Activated CD8-positive, alpha-beta T cell treated with anti-CD3 and anti-CD28 coated beads for 36 hours (primary cell): ENCODE results near the gene ZFHX3. TPM values are rescaled to one million over a fixed set of nuclear protein-coding genes. Genes with fewer than 3 reads are reported as not detected.

ENCODE experiments used
- ATAC-seq: fragments of 200-7000 bp; cut with Tn5 transposase; one replicate; pipeline ENCODE4 v1.10.0; 2021; ENCODE audit warnings: mild to moderate bottlenecking, moderate library complexity
- CTCF ChIA-PET: fragments of 350-600 bp; sonication (Branson Sonifier 250); formaldehyde crosslinking; loops from one replicate; lab custom pipeline; 2021; ENCODE audit warnings: antibody characterized with exemption; lab: Charles Lee
- POLR2A ChIA-PET: fragments of 350-600 bp; sonication (Branson Sonifier 250); formaldehyde crosslinking; loops from one replicate; lab custom pipeline; 2021; ENCODE audit warnings: antibody characterized with exemption; lab: Charles Lee
- DNase-seq: peaks from one replicate; pipeline ENCODE4 v3.0.0-alpha.2; 2020
- H3K27ac Mint-ChIP-seq: one replicate; pipeline ENCODE4 v1.8.0; 2021; ENCODE audit warnings: mild to moderate bottlenecking, mixed read lengths
- H3K27me3 Mint-ChIP-seq: one replicate; pipeline ENCODE4 v1.8.0; 2021; ENCODE audit warnings: mixed read lengths
- H3K36me3 Mint-ChIP-seq: one replicate; pipeline ENCODE4 v1.8.0; 2021; ENCODE audit warnings: low read depth, mixed read lengths
- H3K4me1 Mint-ChIP-seq: one replicate; pipeline ENCODE4 v1.8.0; 2021; ENCODE audit warnings: low read depth, mixed read lengths
- H3K4me3 Mint-ChIP-seq: one replicate; pipeline ENCODE4 v1.8.0; 2021; ENCODE audit warnings: mild to moderate bottlenecking, moderate library complexity, mixed read lengths
- H3K9me3 Mint-ChIP-seq: one replicate; pipeline ENCODE4 v1.8.0; 2021; ENCODE audit warnings: mixed read lengths
- intact Hi-C: fragments of 100-400 bp; cut with micrococcal nuclease; formaldehyde crosslinking; loops from one replicate; pipeline ENCODE4 v1.10.0; 2022
- total RNA-seq, 2 experiments: library from RNA; stranded (reverse); gene quantifications; one replicate each; pipeline ENCODE4 v1.2.3, GENCODE V29; 2021
- TF ChIP-seq, protein P1 (sequence below): fragments of 200-600 bp; IDR thresholded peaks from one replicate; pipeline ENCODE4 v1.8.0; 2022; ENCODE audit warnings: antibody characterized with exemption, mild to moderate bottlenecking

Gene ZFHX3
- total RNA-seq, 2 experiments from 2014 or later: 0.16 to 0.25 TPM

DNA sequence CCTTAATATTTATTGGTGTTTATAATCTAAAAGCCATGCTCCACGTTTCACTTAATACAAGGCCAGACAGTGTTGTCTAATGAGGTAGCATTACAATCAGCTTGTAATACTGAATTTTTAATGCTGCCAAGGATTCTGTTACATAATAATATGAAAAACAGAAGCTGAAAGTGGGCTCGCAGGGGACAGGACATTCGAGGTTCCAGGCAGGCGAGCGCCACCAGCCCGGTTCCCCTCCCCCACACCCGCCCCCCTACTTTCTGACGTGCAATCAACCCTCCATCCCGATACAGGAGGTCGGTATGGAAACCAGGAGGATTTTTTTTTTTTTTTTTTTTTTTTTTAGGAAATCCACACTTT is 6.2 kb upstream of the ZFHX3 start:
- intact Hi-C loops: no loop called here

DNA sequence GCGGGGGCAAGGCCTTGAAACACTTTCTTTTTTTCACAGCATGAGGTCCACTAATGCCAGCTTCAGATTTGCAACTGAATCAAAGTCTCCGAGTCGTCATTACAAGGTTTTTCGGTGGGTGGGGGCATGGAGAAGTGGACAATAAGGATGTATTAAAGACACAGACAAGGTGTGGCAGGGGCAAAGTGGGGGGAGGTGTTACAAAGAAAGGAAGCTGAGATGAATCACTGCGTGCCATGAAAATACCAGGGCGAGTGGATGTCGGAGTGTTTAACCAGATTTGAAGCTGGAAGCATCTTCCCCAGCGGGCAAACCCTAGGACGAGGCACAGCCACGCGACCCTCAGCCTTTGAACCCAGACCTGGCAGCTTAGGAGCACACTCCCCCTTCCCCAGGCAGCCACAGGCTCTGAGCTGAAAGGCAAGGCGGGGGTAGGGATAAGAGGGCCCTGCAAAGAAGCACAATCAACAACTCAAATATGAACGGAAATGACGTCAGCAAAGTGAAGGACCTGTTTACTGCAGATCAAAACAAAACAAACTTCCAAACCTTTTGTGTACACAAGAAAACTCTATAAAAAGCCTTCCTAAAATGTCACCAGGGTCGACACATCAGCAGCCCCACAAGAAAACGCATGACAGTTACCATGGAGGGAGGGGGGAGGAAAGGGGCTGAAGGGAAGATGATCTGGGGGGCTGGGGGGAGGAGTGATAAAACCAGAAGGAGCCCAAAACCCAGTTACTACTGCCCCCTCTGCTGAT is 5.6 kb upstream of the ZFHX3 start:
- Mint-ChIP-seq H3K27ac (no peak overlapping the region), H3K4me1 (peaks cover 2% of the 10 kb centered on the region), H3K36me3 (no peaks in the 10 kb centered on the region), H3K9me3 (no peaks in the 10 kb centered on the region), H3K27me3 (peaks cover 45% of the 10 kb centered on the region), H3K4me3 (no peak overlapping the region)
- ATAC-seq (no peak), DNase-seq (no peak)
- TF ChIP-seq, protein P1, sequence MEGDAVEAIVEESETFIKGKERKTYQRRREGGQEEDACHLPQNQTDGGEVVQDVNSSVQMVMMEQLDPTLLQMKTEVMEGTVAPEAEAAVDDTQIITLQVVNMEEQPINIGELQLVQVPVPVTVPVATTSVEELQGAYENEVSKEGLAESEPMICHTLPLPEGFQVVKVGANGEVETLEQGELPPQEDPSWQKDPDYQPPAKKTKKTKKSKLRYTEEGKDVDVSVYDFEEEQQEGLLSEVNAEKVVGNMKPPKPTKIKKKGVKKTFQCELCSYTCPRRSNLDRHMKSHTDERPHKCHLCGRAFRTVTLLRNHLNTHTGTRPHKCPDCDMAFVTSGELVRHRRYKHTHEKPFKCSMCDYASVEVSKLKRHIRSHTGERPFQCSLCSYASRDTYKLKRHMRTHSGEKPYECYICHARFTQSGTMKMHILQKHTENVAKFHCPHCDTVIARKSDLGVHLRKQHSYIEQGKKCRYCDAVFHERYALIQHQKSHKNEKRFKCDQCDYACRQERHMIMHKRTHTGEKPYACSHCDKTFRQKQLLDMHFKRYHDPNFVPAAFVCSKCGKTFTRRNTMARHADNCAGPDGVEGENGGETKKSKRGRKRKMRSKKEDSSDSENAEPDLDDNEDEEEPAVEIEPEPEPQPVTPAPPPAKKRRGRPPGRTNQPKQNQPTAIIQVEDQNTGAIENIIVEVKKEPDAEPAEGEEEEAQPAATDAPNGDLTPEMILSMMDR: no peak
- ChIA-PET POLR2A (no interaction called here), CTCF (interaction anchor here (0.7 kb wide), 1 partner anchor 10 kb away, joined by 3 read pairs; no protein-coding TSS in a partner anchor)
- intact Hi-C loops: no loop called here

More for the DNA sequence above, 6.2 kb upstream of the ZFHX3 start:
- peaks cover 43% of the 10 kb centered on the region for H3K27me3 Mint-ChIP-seq
- TF ChIP-seq, protein P1: no peak
- no peaks in the 10 kb centered on the region for H3K36me3 Mint-ChIP-seq
- ChIA-PET CTCF (interaction anchor here (0.7 to 1.0 kb wide), 2 partner anchors 9 to 222 kb away, joined by 3 read pairs; no protein-coding TSS in a partner anchor), POLR2A (no interaction called here)
- no peak overlapping the region for H3K27ac Mint-ChIP-seq
- DNase-seq (no peak), ATAC-seq (no peak)
- H3K9me3 Mint-ChIP-seq: no peaks in the 10 kb centered on the region
- H3K4me1 Mint-ChIP-seq: peaks cover 6% of the 10 kb centered on the region
- H3K4me3 Mint-ChIP-seq: no peak overlapping the region

DNA sequence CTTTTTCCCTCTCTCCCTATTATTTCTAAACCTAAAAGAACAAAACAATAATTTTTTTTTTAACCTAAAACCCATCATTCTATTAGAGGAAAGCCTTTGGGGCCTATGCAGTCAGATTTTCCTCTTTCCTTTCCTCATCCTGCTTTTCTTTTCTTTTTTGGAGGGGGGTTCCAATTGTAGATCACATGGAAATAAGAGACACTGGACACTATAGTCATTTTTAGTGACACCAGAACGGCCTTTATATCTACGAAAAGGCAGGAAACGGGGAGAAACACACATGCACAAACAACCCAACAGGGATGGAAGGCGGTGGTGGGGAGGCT is 5.1 kb upstream of the ZFHX3 start:
- DNase-seq: no peak
- no peaks in the 10 kb centered on the region for H3K9me3 Mint-ChIP-seq
- CTCF ChIA-PET: no interaction called here

DNA sequence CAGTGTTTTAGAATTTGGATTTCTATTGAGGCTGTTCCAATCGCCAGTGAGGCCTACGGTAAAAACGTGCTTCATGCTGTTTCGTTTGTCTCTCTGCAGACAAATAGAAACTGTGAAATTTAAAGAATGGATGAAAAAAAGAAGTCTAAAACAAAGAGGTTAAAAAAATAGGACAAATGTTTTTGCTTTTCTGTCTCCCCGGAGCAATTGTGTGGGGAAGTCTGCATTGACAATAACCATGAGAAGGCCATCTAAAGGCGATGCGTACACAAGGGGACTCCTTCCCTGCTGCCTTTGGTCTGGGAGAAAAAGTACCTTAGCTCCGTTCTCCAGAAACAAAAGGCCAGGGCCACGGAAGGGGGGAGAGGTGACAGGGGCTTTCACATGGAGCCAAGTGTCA is 4.6 kb upstream of the ZFHX3 start:
- H3K27ac Mint-ChIP-seq: no peak overlapping the region
- CTCF ChIA-PET: no interaction called here
- ATAC-seq: no peak
- TF ChIP-seq, protein P1: no peak
- peaks cover 46% of the 10 kb centered on the region for H3K27me3 Mint-ChIP-seq
- intact Hi-C loops: no loop called here
- H3K36me3 Mint-ChIP-seq: no peaks in the 10 kb centered on the region
- POLR2A ChIA-PET: no interaction called here
- H3K4me3 Mint-ChIP-seq: no peak overlapping the region
- no peaks in the 10 kb centered on the region for H3K9me3 Mint-ChIP-seq
- peaks cover 2% of the 10 kb centered on the region for H3K4me1 Mint-ChIP-seq
- no peak for DNase-seq

More for the DNA sequence above, 5.1 kb upstream of the ZFHX3 start:
- no peak for ATAC-seq
- H3K4me3 Mint-ChIP-seq: no peak overlapping the region
- H3K27ac Mint-ChIP-seq: no peak overlapping the region
- H3K27me3 Mint-ChIP-seq: peaks cover 46% of the 10 kb centered on the region
- POLR2A ChIA-PET: no interaction called here
- TF ChIP-seq, protein P1: no peak
- H3K36me3 Mint-ChIP-seq: no peaks in the 10 kb centered on the region
- H3K4me1 Mint-ChIP-seq: peaks cover 2% of the 10 kb centered on the region
- intact Hi-C loops: no loop called here

DNA sequence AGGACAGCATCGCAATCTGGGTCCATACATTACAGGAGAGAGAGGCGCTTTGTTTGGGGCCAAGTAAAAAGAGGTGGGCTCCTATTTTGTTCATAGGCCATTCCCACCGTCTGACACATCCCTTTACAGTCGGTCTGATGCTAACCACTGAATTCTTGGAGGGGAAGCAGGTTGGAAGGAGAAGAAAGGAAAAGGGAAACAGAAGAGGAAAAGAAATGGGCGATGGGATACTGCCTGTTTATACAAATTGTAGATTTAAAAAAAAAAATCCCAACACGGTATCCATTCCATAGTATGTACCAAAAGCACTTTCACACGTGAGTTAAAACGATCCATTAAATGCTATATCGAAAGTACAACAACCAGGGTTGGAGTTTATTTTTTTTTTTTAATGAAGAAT is 4.0 kb upstream of the ZFHX3 start:
- DNase-seq (no peak), ATAC-seq (no peak)
- no peaks in the 10 kb centered on the region for H3K9me3 Mint-ChIP-seq
- H3K4me1 Mint-ChIP-seq: peaks cover 4% of the 10 kb centered on the region
- TF ChIP-seq, protein P1: no peak
- ChIA-PET POLR2A (no interaction called here), CTCF (no interaction called here)
- no peak overlapping the region for H3K27ac Mint-ChIP-seq
- no peaks in the 10 kb centered on the region for H3K36me3 Mint-ChIP-seq
- no peak overlapping the region for H3K4me3 Mint-ChIP-seq
- intact Hi-C loops: no loop called here
- H3K27me3 Mint-ChIP-seq: peaks cover 47% of the 10 kb centered on the region
